Panc1 (cell line): ENCODE data around the gene SCYGR6. TPM values are rescaled to one million over a fixed set of nuclear protein-coding genes. Genes with fewer than 3 reads are reported as not detected.

Experiments used
- ATAC-seq: fragments of 200-7000 bp; cut with Tn5 transposase; 2 replicates; pipeline ENCODE4 v1.9.1; 2020; ENCODE audit warnings: mild to moderate bottlenecking, moderate library complexity
- BruUV-seq: library from RNA; stranded (reverse); fragments of 400-500 nt; replicated peaks from 2 replicates; lab custom pipeline; 2021; lab: Mats Ljungman, UMichigan
- CTCF ChIA-PET: fragments of 300-600 bp; sonication (Branson Sonifier 250); formaldehyde crosslinking; loops from one replicate; lab custom pipeline; 2022; ENCODE audit warnings: antibody characterized with exemption; lab: Charles Lee
- POLR2A ChIA-PET: fragments of 300-600 bp; sonication (Branson Sonifier 250); formaldehyde crosslinking; loops from one replicate; lab custom pipeline; 2022; ENCODE audit warnings: antibody characterized with exemption; lab: Charles Lee
- DNase-seq: peaks from one replicate; pipeline ENCODE4 v3.0.0-alpha.2; 2010; ENCODE audit warnings: low read depth, low spot score
- H3K27ac ChIP-seq: 2 replicates; pipeline ENCODE4 v1.5.1; 2011; ENCODE audit warnings: mild to moderate bottlenecking, low read length, inconsistent platforms
- H3K27me3 ChIP-seq: fragments of 200-500 bp; sonication (Bioruptor generic); 2 replicates; pipeline ENCODE4 v1.6.0; 2014; ENCODE audit warnings: low read length, inconsistent platforms; ENCODE audit not compliant: control insufficient read depth, insufficient read depth
- H3K36me3 ChIP-seq: fragments of 200-500 bp; sonication (Bioruptor generic); 2 replicates; pipeline ENCODE4 v1.5.1; 2014; ENCODE audit warnings: inconsistent platforms, mild to moderate bottlenecking, low read length, moderate library complexity; ENCODE audit not compliant: control insufficient read depth, insufficient read depth
- H3K4me1 ChIP-seq: 2 replicates; pipeline ENCODE4 v1.5.1; 2011; ENCODE audit warnings: inconsistent platforms, mild to moderate bottlenecking, low read length, moderate library complexity; ENCODE audit not compliant: control insufficient read depth, insufficient read depth
- H3K4me3 ChIP-seq, 2 experiments: 2 replicates each; pipeline ENCODE4 v1.5.1; 2011 to 2012; ENCODE audit warnings: low read depth in 2 of 2, low read length in 2 of 2, mild to moderate bottlenecking in 2 of 2, inconsistent platforms in 1 of 2, moderate library complexity in 1 of 2
- H3K9me3 ChIP-seq: fragments of 200-500 bp; sonication (Bioruptor generic); 2 replicates; pipeline ENCODE4 v1.5.1; 2014; ENCODE audit warnings: low read depth, mild to moderate bottlenecking, inconsistent platforms, low read length, moderate library complexity; ENCODE audit not compliant: control insufficient read depth, insufficient read depth
- CTCF ChIP-seq: fragments of 450-650 bp; IDR thresholded peaks from 2 replicates; pipeline ENCODE4 v1.5.1; 2017; ENCODE audit warnings: mild to moderate bottlenecking
- POLR2AphosphoS5 ChIP-seq: IDR thresholded peaks from 2 replicates; pipeline ENCODE4 v1.6.1; 2012; ENCODE audit warnings: mild to moderate bottlenecking, low read depth, low read length, moderate library complexity
- REST ChIP-seq, 2 experiments: IDR thresholded peaks; 2 replicates each; pipeline ENCODE4 v1.6.1; 2011 to 2012; ENCODE audit warnings: low read depth in 2 of 2, control low read depth in 1 of 2, low read length in 1 of 2, mild to moderate bottlenecking in 1 of 2, moderate library complexity in 1 of 2; ENCODE audit not compliant: insufficient read depth in 1 of 2
- SIN3A ChIP-seq: IDR thresholded peaks from 2 replicates; pipeline ENCODE4 v1.6.1; 2012; ENCODE audit warnings: low read depth, mild to moderate bottlenecking, low read length, moderate library complexity, borderline replicate concordance; ENCODE audit not compliant: insufficient read depth
- TCF7L2 ChIP-seq: IDR thresholded peaks from 2 replicates; pipeline ENCODE4 v1.6.1; 2011; ENCODE audit warnings: mild to moderate bottlenecking, low read depth, low read length, inconsistent platforms
- in situ Hi-C: cut with HindIII; loops from 2 replicates; pipeline ENCODE4 v1.10.0; 2016; ENCODE audit warnings: low sequenced_read_pairs, low pct_unique_long_range_greater_than_20kb
- intact Hi-C: fragments of 100-400 bp; cut with micrococcal nuclease; formaldehyde crosslinking; loops from one replicate; pipeline ENCODE4 v1.10.0; 2022; ENCODE audit not compliant: unreplicated experiment
- total RNA-seq: library from RNA; stranded (reverse); gene quantifications from one replicate; pipeline ENCODE4 v1.2.1, GENCODE V29; 2021; ENCODE audit not compliant: unreplicated experiment

The SCYGR6 gene
- total RNA-seq, 1 experiment from 2014 or later: not detected

- intact Hi-C loops: loop anchor here (1.0 to 10.0 kb wide), 3 partner anchors 108 to 360 kb away; no protein-coding TSS in a partner anchor
- Histone ChIP-seq H3K27me3 (no peaks in the 10 kb centered on the region), H3K27ac (no peak overlapping the region), H3K36me3 (no peaks in the 10 kb centered on the region), H3K4me3 (no peak overlapping the region), H3K9me3 (no peaks in the 10 kb centered on the region), H3K4me1 (no peaks in the 10 kb centered on the region)
- BruUV-seq: no TSS peak
- peak; percentile 53 for DNase-seq
- peak; percentile 99 for ATAC-seq
- ChIA-PET POLR2A (no interaction called here), CTCF (interaction anchor here (0.5 to 2.5 kb wide), 6 partner anchors 108 to 296 kb away, joined by 3 to 33 read pairs (median 4); no protein-coding TSS in a partner anchor)
- TF ChIP-seq CTCF (peak; percentile 84), REST (IDR thresholded peaks at IDR 0.05; ENCODE audit: insufficient read depth in 1 of 2, low read depth in 2 of 2, low read length in 1 of 2) (no peak), TCF7L2 (no peak), SIN3A (no peak), POLR2AphosphoS5 (no peak)
- in situ Hi-C loops: no loop called here
Observed at GRCh38 chr2:227766373-227766883, 41.9 kb upstream of the SCYGR6 start.

GRCh38 chr2:227765788-227766372 is 41.3 kb upstream of the SCYGR6 start:
- no peaks in the 10 kb centered on the region for H3K9me3 ChIP-seq
- ChIA-PET CTCF (interaction anchor here (0.5 to 2.5 kb wide), 6 partner anchors 10 to 295 kb away, joined by 3 to 33 read pairs (median 4); no protein-coding TSS in a partner anchor), POLR2A (no interaction called here)
- no peak overlapping the region for H3K4me3 ChIP-seq
- ATAC-seq: peak; percentile 39
- DNase-seq: no peak
- no peak overlapping the region for H3K27ac ChIP-seq
- H3K36me3 ChIP-seq: no peaks in the 10 kb centered on the region
- no peaks in the 10 kb centered on the region for H3K27me3 ChIP-seq
- in situ Hi-C loops (no loop called here), intact Hi-C loops (loop anchor here (1.0 to 10.0 kb wide), 3 partner anchors 108 to 359 kb away; no protein-coding TSS in a partner anchor)
- TF ChIP-seq POLR2AphosphoS5 (no peak), REST (IDR thresholded peaks at IDR 0.05; ENCODE audit: insufficient read depth in 1 of 2, low read depth in 2 of 2, low read length in 1 of 2) (no peak), CTCF (no peak), TCF7L2 (no peak), SIN3A (no peak)
- no peaks in the 10 kb centered on the region for H3K4me1 ChIP-seq
- no TSS peak for BruUV-seq
